Measurements from ENCODE around the gene CDH12.
"Not testable (repeated sequence)": the region's sequence is repeated elsewhere in the genome, so short reads cannot be mapped to it uniquely, and the experiment has no call there.

The CDH12 gene

DNA sequence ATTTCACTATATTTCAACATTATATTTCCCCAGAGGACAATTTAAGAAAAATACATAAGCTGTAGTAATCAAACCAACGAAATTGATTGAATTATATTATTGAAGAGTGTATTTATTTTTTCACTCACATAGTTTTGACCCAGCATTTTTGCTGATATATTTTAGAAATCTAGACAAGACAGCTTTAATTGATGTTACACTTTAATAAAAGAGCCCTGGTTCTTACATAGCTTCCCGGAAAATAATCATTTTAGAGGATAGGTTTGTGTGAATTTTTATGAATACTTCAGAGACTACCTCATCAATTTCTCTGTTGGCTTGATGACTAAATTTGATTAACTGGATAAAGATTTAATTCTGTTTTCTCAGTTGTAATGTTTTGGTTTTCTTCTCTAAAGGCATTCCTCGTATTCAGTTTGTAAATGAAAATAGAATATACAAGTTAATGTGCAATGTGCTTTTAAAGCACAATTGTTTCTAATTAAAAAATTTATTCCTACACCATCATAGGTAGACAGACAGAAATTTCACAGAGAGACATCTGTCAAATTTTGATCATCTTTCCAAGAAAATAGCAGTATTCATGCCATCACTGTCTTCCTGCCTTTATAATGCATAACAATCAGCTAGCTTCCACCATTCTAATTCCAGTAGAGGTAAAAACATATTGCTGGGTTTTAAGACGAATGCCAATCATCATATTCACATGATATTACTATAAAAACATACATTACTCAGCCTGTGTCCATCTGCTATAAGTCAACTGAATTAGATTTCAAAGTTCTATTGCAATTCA lies 441.4 kb downstream of the CDH12 start:
- DNase-seq = no peak

DNA sequence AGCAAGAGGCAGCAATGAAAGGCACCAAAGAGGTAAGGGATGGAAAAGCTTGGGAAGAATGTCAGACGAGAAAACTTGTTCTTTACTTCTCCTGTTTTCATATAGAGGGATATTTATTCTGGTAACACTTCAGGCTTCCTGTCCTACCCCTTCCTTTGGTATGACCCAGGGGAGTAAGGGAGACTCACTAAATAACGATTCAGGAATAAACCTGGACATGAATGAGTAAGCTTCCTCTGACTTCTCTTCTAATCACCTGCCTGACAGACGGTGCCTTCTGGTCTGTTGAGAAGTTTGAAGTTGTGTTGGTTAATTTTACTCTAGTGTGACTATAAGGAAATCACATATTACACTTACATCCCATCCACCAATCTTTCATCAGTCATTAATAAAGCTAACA lies 461.2 kb downstream of the CDH12 start:
- no peak for DNase-seq

DNA sequence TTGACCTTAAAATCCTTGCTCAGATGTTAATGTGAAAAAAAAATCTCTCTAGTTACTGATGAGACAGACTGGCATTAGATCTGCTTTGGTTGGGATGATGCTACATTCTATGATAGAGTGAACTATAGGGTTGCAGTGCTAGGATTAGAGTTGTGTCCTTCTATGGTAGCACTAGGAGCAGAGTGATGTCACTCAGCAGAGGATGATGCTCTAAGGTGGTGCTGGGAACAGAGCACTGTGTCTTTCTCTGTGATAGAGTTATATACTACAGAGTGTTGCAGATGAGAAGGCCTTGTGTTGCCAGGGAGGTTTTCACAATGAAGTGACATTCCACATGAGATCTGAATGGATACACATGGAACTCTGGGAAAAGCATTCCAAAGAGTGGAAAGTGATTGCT lies 462.3 kb downstream of the CDH12 start:
- DNase-seq = no peak

DNA sequence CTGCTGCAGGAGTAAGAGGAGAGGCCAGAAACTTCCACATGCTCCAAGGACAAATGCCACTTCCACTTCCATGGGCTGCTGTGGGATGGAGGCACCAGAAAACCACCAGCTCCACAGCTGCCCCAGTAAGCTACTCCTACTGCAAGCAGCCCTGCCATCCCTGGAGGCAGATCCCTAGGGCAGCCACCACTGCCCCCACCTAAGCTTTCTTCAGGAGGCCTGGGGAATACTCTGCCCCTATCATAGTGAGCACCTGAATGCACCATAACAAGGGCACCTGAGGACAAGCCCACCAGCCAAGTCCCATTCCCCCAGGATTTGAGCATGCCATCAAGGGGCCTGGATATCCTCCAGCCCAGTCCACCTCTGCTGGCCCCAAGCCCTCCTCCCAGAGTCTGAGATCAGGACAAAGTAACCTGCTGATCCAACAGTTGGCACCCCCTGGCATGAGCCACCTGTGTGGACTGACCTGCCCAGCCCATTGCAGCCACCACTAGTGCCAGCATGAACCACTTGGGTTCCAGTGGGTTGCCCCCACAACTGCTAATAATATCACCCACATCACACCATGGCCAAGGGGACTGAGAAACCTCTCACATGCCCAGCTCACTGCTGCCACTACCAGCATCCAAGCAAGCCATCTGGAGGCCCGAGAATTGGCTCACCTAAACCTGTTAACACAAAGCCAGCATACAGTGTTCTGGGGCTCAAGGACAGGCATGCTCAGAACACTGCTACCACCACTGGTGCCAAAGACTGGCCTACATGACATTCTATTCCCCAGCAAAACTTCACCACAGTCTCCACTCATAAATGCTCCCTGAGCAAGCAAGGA lies 480.1 kb downstream of the CDH12 start:
- DNase-seq = no peak

DNA sequence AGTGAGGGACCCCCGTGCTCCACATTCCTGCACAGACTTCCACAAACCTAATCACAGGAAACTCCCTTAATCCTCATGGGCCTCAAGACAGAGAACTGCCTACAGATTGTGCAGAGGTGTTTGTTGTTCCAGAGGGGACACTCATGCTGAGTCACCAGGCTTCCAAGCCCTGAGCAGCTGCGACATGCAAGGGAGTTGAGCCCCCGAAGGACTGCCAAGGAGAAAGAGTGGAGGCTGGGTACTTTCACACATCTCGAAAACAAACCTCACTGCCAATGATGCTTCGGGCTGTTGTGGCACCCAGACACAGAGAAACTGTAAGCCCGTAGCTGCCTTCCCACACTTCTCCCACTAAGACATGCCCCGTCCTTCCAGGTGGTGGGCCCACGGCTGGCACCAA lies 480.8 kb downstream of the CDH12 start:
- DNase-seq = no peak

DNA sequence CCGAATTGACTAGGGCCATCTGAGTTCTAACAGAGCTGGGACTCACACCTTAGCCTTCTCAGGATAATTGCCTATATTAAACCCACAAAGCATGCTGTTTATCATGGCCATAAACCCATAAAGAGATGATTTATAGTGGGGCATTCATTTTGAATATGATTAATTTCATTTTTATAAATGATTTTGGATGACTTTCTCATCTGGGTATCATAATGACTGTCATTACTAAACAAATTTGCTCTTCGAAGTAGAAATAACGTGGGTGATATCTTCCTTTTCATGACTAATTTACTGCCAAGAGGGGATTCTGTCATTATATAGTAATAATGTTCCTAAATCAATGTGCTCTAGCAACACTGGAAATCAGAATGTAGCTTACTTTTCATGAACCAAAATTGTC lies 498.2 kb downstream of the CDH12 start:
- no peak for DNase-seq

DNA sequence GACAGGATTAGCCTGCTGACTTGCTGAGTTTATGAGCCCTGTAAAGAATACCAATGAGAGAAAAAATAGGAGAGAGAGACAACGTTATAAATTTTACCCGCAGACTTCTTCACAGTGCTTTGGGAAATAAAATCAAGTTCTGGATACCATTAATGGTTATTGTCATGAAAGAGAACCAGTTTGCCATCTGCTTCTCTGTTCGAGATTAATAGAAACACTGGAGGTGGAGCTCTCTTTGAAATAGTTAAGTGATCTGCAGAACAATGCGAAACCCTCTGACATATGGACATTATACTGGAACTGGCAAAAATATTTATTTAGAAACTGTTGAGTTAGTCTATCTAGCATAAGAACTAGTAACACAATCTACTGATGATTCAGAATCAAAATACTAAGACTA lies 500.7 kb downstream of the CDH12 start:
- DNase-seq = no peak

DNA sequence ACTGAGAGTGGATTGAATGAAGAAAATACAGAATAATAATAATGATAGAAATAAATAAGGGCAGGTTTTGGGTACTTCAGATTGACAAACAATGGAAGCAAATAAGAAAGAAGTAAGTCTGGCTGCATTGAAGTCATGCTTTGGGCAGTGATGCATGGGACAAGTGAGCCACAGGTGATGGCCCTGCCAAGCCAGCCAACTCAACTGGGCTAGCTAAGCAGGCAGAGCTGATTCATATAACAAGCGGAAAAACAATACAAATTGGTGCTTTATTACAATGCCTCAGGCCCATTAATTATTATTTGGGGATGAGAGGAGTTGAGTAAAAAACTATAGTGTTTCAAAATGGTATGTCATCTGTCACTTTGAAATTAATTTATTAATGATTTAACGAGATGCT lies 502.0 kb downstream of the CDH12 start:
- DNase-seq = no peak

DNA sequence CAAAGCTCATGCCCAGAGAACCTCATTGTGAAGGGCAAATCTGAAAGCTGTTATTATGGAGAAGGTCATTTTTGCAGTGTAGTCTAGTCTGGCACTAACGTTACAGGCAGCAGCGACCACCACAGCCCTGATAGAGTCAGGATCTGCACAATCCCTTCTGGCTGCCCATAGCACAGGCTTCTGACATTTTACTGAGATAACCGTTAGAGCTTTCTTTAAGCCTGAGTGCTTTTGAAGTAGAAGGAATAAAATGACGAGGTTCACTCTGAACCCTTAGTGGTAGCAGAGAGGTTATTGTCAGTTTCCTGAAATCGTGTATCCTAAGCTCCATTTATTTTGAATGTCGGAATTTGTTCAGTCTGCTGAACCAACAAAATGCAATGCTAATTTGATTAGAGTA lies 505.1 kb downstream of the CDH12 start:
- DNase-seq = no peak

DNA sequence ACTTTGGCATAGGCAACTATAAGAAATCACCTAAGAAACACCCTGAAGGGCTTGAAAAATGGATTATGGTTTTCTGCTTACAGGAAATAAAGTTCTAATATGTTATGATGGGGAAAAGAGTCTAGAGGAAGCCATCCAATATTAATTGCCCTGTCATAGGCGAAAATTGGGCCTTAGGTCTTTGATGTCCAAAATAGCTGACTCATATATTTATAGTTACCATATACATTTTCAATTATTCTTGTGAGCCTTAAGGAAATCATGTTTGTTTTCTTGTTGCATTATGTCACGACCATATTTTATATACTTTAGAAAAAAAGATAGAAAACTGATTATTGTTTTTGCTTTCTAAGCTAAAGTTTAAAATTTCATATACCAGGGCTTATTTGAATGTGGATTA lies 509.1 kb downstream of the CDH12 start:
- no peak for DNase-seq

DNA sequence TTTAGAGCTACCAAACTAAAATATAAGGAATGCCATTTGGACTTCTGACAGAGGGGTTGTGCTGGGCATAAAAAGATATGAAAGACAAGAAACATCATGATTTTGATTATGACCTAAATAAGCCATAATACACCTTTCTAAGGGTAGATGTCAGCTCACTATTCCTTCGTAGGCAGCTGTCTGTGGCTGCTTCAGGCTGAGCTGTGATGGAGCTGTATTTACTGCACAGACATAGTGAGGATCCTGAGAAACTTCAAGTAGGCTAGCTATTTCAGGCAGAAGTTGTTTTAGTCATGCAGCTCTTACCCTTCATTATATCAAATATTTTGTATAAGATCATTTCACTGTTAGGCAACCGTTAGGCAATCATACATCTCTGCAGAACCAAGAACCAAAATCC lies 511.7 kb downstream of the CDH12 start:
- DNase-seq = no peak

DNA sequence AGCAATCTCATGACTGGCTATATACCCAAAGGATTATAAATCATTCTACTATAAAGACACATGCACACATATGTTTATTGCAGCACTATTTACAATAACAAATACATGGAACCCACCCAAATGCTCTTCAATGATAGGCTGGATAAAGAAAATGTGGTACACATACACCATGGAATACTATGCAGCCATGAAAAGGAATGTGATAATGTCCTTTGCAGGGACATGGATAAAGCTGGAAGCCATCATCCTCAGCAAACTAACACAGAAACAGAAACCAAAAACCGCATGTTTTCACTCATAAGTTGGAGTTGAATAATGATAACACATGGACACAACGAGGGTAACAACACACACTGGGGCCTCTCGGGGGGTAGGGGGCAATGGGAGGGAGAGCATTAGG lies 520.2 kb downstream of the CDH12 start:
- not testable (repeated sequence) for DNase-seq

DNA sequence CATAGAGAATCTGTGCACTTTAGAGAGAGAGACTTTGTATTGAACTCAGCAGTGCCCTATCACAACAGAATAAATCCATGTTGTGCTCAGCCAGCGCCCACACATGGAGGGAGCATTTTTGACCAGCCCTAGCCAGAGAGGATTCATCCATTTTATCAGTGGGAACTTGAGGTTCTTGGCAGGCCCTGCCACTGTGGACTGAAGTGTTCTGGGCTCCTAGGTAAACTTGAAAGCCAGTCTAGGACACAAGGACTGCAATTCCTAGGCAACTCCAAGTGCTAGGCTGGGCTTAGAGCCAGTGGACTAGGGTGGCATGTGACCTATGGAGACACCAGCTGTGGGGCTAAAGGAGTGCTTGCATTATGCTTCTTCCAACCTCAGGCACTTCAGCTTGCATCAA lies 523.5 kb downstream of the CDH12 start:
- no peak for DNase-seq

DNA sequence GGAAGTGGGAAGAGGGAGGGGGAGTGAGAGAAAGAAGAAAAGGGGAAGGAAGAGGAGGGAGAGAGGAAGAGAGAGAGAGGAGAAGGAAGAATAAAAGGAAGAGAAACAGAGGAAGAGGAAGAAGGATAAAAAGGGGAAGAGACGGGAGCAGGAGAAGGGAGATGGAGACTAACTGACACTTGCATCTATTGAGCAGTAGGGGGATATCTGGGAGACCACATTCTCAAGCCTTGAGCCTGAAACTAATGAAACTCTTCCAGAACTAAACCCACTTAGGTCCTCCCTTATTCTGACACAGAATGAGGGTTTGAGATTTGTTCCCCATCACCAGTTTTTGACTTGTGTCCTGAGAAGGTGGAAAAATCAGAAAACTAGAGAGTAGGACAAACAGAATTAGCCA lies 533.3 kb downstream of the CDH12 start:
- DNase-seq = no peak

DNA sequence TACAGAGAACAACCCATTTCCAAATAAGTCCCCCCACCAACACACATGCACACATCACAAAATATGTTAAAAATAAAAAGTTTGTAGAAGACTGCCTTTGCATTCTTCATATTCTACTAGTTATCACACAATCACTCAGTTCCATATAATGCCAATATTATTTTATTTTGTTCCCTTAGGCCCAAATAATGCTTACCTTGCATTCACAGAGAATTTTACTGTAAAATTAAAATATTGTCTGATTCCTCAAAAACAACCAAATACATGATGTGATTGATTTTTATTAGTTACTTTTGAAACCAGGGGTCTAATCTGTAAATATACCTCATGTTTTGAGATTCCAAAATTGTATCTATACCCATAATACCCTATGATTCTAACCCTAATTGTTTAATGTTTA lies 536.9 kb downstream of the CDH12 start:
- no peak for DNase-seq

DNA sequence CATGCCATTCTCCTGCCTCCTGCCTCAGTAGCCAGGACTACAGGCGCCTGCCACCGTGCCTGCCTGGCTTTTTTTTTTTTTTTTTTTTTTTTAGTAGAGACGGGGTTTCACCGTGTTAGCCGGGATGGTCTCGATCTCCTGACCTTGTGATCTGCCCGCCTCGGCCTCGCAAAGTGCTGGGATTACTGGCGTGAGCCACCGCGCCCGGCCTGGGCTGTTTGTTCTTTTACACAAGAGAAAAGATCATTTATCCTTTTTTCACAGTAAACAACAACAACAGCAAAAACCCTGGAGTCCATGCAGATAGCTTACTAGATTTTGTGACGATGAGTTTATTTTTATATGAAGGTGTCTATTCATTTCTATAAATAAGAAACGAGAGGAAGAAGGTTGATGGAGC lies 538.1 kb downstream of the CDH12 start:
- not testable (repeated sequence) for DNase-seq

DNA sequence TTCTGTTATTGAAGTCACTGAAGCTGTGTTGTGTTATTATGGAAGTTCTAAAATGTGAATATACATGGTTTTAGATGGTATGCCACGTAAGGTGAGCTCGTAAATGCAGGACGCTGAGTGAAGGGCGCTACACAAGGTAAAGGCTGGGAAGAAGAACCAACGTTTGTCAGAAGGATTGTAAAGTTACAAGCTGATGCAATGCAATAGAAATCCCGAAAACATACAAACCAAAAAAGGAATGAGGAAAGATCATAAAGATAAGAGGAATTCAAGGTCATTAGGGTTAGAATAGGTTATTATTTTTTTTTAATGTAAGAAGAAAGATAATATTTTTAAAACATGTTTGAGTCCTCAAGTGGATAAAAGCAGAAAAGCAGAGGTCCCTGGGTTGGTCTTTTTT lies 538.6 kb downstream of the CDH12 start:
- no peak for DNase-seq

DNA sequence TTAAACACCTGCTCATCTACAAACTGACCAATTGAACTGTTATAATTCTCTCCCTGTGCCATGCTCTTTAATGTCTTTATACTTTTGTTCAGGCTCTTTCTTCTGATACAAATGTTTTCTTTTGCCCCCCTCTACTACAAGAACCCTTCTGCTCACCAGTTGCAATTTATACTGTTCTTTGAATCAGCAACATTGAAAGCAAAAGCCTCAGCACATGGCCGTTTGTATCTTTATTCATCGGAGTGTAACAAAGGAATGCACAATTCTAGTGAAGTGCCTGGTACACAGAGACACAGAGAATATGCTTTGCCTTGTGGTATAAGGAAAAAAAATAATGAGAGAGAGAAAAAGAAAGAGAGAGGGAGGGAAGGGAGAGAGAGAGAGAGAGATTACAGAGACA lies 547.1 kb downstream of the CDH12 start:
- DNase-seq = no peak

DNA sequence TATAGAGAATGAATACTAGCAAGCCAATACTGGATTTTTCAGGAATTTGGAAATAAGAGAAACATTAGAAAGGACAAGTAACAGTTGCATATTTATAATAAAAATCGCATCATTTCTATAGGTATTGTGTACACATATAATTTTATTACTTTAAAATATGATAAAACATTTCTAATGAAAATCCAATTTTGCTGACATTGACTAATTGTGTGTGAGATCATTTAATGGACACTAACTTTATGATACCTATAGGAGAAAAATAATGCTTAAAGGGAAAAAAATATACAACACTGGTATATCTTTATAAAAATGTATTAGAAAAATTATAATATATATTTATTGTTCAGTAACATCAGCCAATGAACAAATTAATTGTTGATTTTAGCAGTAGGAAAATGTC lies 557.3 kb downstream of the CDH12 start:
- DNase-seq = no peak

DNA sequence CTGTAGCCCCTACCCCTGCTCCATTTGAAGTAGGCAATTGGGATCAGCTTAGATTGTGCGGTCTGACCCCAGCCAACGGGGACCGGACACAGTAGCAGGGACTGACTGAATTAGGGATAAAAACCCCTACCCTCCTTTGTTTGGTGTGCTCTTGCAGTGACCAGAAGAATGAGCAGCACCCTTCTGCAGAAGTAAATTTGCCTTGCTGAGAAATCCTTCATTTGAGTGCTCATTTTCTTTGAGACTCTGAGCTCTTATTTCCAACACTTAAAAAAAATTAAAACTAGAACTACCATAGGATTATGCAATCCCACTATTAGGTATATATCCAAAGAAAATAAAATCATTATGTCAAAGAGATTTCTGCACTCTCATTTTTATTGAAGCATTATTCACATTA lies 560.0 kb downstream of the CDH12 start:
- DNase-seq = no peak

DNA sequence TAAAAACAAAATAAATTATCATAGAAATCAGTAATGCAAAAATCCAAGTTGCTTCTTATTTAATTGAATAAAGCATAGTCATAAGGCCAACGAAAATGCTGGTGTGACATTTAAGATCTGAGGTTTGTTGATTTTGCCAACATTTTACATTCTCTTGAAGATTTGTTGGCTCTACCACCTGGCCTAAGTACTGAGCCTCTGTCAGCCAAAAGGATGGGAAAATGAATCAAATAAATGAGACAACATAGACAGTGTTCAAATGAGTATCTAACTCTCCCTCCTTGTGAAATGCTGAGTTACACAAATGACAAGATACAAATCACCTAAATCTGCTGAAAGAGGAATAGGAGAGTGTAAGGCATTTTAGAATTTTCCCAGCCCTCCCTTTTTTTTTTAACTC lies 575.0 kb downstream of the CDH12 start:
- no peak for DNase-seq

DNA sequence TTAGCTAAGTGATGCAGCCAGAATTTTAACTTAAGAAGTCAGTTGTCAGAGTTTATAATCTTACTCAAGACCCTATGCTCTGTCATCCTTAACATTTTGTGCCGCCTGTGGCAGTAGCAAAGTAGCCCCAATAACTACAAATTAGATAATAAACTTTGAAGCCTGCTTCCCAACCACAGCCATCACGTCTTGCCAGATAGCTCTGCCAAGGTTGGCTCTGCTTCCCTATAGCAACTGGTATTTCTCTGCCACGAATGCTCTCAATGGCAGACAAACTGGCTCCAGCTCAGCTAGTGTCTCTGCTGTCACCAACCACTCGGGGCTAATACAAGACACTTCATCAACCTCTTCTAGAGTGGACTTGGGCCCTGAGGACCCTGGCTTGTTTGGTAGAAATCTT lies 576.1 kb downstream of the CDH12 start:
- no peak for DNase-seq

DNA sequence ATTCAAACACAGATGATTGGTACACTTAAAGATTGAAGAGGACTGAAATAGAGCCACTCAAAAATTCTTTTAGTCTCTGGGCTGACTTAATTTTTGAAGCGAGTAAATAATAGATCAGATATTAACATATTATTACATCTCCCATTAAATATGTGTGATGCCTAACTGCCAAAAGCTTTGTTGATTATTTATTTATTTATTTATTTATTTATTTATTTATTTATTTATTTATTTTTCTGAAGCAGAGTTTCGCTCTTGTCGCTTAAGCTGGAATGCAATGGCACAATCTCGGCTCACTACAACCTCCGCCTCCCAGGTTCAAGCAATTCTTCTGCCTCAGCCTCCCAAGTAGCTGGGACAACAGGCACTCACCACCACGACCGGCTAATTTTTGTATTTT lies 587.3 kb downstream of the CDH12 start:
- DNase-seq = not testable (repeated sequence)

DNA sequence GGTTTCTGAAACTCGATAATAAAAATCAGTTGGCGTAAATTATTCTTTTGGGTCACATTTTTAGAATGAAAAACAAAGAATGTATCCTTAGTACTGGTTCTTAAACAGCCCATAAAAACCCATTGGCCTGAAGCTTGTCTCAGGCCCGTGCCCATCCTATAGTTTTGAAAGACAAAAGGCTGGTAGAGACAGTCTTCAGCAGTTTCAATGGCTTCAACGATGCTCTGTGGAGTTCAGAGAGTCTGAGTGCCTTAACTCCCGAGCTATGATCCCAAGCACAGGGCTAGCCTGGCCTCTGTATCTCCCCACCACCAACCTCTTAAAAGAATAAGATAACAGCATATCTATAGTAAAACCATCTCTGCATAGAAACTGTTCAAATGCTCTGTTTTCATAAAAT lies 595.0 kb downstream of the CDH12 start:
- DNase-seq = no peak

DNA sequence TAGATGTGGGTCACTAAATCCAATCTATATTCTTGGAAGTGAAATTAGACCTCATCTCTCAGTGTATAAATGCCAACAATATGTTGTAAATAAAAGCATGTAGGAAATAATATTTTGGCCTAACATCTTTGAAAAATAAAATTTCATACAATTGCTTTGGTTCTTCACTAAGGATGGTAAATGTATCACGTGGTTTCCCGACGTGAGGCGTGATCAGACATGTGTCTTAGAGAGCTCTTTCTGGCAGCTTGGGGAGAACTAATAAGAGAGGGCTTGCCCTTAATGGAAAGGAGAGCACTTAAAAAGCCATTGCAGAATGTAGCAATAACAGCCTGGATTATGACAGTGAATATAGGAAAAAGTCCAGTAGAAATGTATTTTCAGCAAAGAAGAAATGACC lies 602.6 kb downstream of the CDH12 start:
- no peak for DNase-seq
